Neural cell (in vitro differentiated cells): ENCODE results near the gene FANCG. TPM values are rescaled to one million over a fixed set of nuclear protein-coding genes. Genes with fewer than 3 reads are reported as not detected.

Experiments
- H2AFZ ChIP-seq: fragments of 200-600, 300-800 bp; sonication (generic), shearing (Covaris generic); 2 replicates; pipeline ENCODE4 v1.6.0; 2014; ENCODE audit warnings: low read depth, mild to moderate bottlenecking, antibody characterized with exemption, low read length, moderate library complexity
- H3F3A ChIP-seq: fragments of 200-600 bp; shearing (Covaris generic); 2 replicates; pipeline ENCODE4 v1.6.1; 2016; ENCODE audit warnings: mild to moderate bottlenecking, moderate library complexity, mixed read lengths, antibody characterized with exemption, low read length; ENCODE audit not compliant: insufficient read depth, poor library complexity, severe bottlenecking
- H3K27ac ChIP-seq: fragments of 200-600, 300-800 bp; sonication (generic), shearing (Covaris generic); 2 replicates; pipeline ENCODE4 v1.5.1; 2014; ENCODE audit warnings: mild to moderate bottlenecking, low read length, moderate library complexity
- H3K27me3 ChIP-seq: fragments of 300-800, 200-600 bp; sonication (generic), shearing (Covaris generic); 2 replicates; pipeline ENCODE4 v1.6.0; 2014; ENCODE audit warnings: mild to moderate bottlenecking, low read depth, low read length, moderate library complexity; ENCODE audit not compliant: insufficient read depth
- H3K36me3 ChIP-seq: fragments of 300-800, 200-600 bp; sonication (generic), shearing (Covaris generic); 2 replicates; pipeline ENCODE4 v1.5.1; 2014; ENCODE audit warnings: mild to moderate bottlenecking, antibody characterized with exemption, low read length, moderate library complexity; ENCODE audit not compliant: insufficient read depth
- H3K4me2 ChIP-seq: fragments of 300-800, 200-600 bp; sonication (generic), shearing (Covaris generic); 2 replicates; pipeline ENCODE4 v1.6.0; 2014; ENCODE audit warnings: mild to moderate bottlenecking, low read length
- H3K4me3 ChIP-seq: fragments of 300-800, 200-600 bp; sonication (generic), shearing (Covaris generic); 2 replicates; pipeline ENCODE4 v1.5.1; 2014; ENCODE audit warnings: mild to moderate bottlenecking, low read length, moderate library complexity
- H3K79me2 ChIP-seq: fragments of 200-600 bp; shearing (Covaris generic); replicated peaks from 2 replicates; pipeline ENCODE4 v1.6.0; 2014; ENCODE audit warnings: mild to moderate bottlenecking, low read length, moderate library complexity; ENCODE audit not compliant: insufficient read depth
- H3K9ac ChIP-seq: fragments of 300-800, 200-600 bp; sonication (generic), shearing (Covaris generic); 2 replicates; pipeline ENCODE4 v1.6.1; 2016; ENCODE audit warnings: mild to moderate bottlenecking, low read length, mixed read lengths
- H3K9me2 ChIP-seq: fragments of 200-600 bp; shearing (Covaris generic); 2 replicates; pipeline ENCODE4 v1.6.1; 2016; ENCODE audit warnings: mild to moderate bottlenecking, low read length, mixed read lengths; ENCODE audit not compliant: insufficient read depth
- H3K9me3 ChIP-seq: fragments of 200-600, 300-800 bp; sonication (generic), shearing (Covaris generic); 2 replicates; pipeline ENCODE4 v1.6.1; 2016; ENCODE audit warnings: mild to moderate bottlenecking, mixed run types, low read length, moderate library complexity, mixed read lengths
- H4K20me1 ChIP-seq: fragments of 200-600 bp; shearing (Covaris generic); 2 replicates; pipeline ENCODE4 v1.6.1; 2016; ENCODE audit warnings: mild to moderate bottlenecking, mixed run types; ENCODE audit not compliant: insufficient read depth
- EP300 ChIP-seq: fragments of 450-650 bp; conservative IDR thresholded peaks from 2 replicates; pipeline ENCODE4 v1.6.1; 2014; ENCODE audit warnings: antibody characterized with exemption, mild to moderate bottlenecking, moderate library complexity; ENCODE audit not compliant: poor library complexity, severe bottlenecking
- EZH2 ChIP-seq: fragments of 200-600, 300-800 bp; shearing (Covaris generic), sonication (generic); IDR thresholded peaks from 2 replicates; pipeline ENCODE4 v1.6.1; 2014; ENCODE audit warnings: antibody characterized with exemption, low read length, borderline replicate concordance, mild to moderate bottlenecking; ENCODE audit not compliant: insufficient read depth, poor library complexity, severe bottlenecking
- MXI1 ChIP-seq: fragments of 450-650 bp; conservative IDR thresholded peaks from 2 replicates; pipeline ENCODE4 v1.6.1; 2014; ENCODE audit warnings: antibody characterized with exemption, mild to moderate bottlenecking; ENCODE audit not compliant: poor library complexity, severe bottlenecking
- POLR2AphosphoS5 ChIP-seq: IDR thresholded peaks from 2 replicates; pipeline ENCODE4 v1.6.1; 2012
- RAD21 ChIP-seq: fragments of 450-650 bp; conservative IDR thresholded peaks from 2 replicates; pipeline ENCODE4 v1.6.1; 2014; ENCODE audit warnings: antibody characterized with exemption, mild to moderate bottlenecking, moderate library complexity
- SMC3 ChIP-seq: fragments of 450-650 bp; conservative IDR thresholded peaks from 2 replicates; pipeline ENCODE4 v1.6.1; 2014; ENCODE audit warnings: antibody characterized with exemption, mild to moderate bottlenecking, moderate library complexity; ENCODE audit not compliant: poor library complexity
- TAF1 ChIP-seq: IDR thresholded peaks from 2 replicates; pipeline ENCODE4 v1.6.1; 2012; ENCODE audit warnings: low read depth
- polyA plus RNA-seq: library from polyadenylated mRNA; depleted of rRNA; stranded (reverse); fragments of >200 nt; gene quantifications from 2 replicates; pipeline ENCODE4 v1.2.3, GENCODE V29; 2014
- TF ChIP-seq, protein P1 (sequence below): IDR thresholded peaks from 2 replicates; pipeline ENCODE4 v1.6.1; 2012; ENCODE audit warnings: borderline replicate concordance
- TF ChIP-seq, protein P2 (sequence below): fragments of 450-650 bp; IDR thresholded peaks from 2 replicates; pipeline ENCODE4 v1.5.1; 2014; ENCODE audit warnings: antibody characterized with exemption, mild to moderate bottlenecking, moderate library complexity; ENCODE audit not compliant: poor library complexity, severe bottlenecking

Gene FANCG
- polyA plus RNA-seq, 1 donor from 2014 or later: 56.0 TPM

DNA sequence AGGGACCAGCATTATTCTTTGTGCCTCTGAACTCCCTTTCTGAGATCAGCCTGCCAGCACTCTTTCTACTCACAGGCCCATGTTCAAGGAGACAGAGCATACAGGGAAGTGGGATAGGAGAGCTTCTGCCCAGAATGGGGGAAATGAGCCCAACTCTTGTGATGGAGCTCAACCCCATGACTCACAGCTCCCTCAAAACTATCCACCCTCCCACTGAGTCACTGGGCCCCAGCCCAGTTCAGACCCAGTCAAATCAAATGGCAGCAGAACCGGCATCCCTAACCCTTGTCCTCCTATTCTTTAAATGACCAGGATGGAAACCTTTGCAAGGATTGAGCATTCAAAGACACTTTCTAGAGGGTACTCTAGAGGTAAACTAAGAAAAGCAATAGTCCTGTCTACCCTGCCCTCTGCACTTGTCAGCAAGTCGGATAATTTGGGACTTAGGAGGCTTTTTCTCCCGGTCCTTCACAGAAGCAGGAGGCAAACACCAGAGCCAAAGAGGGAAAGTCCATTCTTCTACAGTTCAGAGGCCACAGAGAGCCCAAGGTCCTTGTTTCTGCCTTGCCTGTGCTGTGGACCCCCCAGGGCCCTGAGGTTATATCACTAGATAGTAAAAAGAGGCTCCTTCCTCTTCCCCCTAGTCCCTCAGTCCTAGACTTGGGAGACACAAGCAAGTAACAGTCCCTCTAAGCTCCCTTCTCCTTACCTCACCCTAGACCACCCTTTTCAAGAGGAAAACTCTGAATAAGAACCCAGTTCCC, 32.7 kb upstream of the FANCG start:
- no peaks in the 10 kb centered on the region for H3K9me2 ChIP-seq
- H3K27ac ChIP-seq: peak overlapping the region; percentile 73
- H3K9ac ChIP-seq: peak overlapping the region; percentile 46
- TF ChIP-seq SMC3: no peak
- TF ChIP-seq TAF1: no peak
- TF ChIP-seq POLR2AphosphoS5: no peak
- no peak for TF ChIP-seq EP300
- TF ChIP-seq EZH2: no peak
- TF ChIP-seq RAD21: no peak
- TF ChIP-seq, protein P1, sequence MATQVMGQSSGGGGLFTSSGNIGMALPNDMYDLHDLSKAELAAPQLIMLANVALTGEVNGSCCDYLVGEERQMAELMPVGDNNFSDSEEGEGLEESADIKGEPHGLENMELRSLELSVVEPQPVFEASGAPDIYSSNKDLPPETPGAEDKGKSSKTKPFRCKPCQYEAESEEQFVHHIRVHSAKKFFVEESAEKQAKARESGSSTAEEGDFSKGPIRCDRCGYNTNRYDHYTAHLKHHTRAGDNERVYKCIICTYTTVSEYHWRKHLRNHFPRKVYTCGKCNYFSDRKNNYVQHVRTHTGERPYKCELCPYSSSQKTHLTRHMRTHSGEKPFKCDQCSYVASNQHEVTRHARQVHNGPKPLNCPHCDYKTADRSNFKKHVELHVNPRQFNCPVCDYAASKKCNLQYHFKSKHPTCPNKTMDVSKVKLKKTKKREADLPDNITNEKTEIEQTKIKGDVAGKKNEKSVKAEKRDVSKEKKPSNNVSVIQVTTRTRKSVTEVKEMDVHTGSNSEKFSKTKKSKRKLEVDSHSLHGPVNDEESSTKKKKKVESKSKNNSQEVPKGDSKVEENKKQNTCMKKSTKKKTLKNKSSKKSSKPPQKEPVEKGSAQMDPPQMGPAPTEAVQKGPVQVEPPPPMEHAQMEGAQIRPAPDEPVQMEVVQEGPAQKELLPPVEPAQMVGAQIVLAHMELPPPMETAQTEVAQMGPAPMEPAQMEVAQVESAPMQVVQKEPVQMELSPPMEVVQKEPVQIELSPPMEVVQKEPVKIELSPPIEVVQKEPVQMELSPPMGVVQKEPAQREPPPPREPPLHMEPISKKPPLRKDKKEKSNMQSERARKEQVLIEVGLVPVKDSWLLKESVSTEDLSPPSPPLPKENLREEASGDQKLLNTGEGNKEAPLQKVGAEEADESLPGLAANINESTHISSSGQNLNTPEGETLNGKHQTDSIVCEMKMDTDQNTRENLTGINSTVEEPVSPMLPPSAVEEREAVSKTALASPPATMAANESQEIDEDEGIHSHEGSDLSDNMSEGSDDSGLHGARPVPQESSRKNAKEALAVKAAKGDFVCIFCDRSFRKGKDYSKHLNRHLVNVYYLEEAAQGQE: no peak
- no peak for TF ChIP-seq MXI1
- TF ChIP-seq, protein P2, sequence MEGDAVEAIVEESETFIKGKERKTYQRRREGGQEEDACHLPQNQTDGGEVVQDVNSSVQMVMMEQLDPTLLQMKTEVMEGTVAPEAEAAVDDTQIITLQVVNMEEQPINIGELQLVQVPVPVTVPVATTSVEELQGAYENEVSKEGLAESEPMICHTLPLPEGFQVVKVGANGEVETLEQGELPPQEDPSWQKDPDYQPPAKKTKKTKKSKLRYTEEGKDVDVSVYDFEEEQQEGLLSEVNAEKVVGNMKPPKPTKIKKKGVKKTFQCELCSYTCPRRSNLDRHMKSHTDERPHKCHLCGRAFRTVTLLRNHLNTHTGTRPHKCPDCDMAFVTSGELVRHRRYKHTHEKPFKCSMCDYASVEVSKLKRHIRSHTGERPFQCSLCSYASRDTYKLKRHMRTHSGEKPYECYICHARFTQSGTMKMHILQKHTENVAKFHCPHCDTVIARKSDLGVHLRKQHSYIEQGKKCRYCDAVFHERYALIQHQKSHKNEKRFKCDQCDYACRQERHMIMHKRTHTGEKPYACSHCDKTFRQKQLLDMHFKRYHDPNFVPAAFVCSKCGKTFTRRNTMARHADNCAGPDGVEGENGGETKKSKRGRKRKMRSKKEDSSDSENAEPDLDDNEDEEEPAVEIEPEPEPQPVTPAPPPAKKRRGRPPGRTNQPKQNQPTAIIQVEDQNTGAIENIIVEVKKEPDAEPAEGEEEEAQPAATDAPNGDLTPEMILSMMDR: no peak
- H3K36me3 ChIP-seq: no peaks in the 10 kb centered on the region
- H4K20me1 ChIP-seq: no peaks in the 10 kb centered on the region
- H3K79me2 ChIP-seq: peaks cover 45% of the 10 kb centered on the region
- H2AFZ ChIP-seq: no peak overlapping the region
- H3K27me3 ChIP-seq: no peaks in the 10 kb centered on the region
- peak overlapping the region; percentile 97 for H3K4me3 ChIP-seq
- H3K9me3 ChIP-seq: no peaks in the 10 kb centered on the region
- H3K4me2 ChIP-seq: peak overlapping the region; percentile 75
- peaks cover 6% of the 10 kb centered on the region for H3F3A ChIP-seq

DNA sequence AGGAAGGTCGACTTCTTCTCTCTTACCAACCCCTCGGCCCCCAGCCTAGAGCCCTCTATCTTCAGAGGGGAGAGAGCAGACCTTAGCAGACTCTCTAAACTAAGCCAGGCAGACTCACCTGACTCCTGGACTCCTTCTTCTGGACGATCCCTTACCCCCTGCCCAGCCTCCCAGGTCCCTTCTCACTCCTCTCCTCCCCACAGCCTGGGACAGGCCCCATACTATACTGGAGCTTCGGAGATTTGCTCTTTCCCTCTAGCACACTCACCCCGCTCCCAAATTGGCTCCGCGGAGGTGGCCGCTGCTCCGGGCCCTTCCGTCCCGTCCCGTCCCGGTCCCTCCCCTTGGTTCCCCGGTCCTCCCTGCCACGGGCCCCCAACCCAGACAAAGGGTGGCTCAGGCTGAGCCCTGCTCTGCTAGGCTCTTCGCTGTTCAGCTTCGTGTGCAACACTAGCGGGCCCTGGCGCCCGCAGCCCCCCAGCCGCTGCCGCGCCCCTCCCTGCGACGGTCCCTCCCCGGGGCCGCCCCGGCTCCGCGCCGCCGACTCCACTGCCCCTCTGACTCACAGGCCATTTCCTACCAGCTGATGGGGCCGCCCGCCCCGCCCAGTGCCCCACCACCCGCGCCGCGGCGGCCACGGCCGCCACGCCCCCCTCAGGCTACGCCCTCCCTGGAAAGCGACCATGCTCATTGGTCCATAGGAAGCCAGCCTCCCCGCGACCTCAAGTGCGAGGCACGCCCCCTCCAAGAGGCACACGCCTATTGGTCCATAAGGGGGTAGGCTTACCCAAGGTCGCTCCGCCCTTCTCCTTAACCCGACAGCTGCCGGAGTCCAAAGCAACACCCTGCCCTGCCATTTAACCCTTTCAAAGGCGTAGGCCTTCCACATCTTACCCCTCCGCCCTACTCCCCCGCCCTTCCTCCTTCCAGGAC, 31.5 kb upstream of the FANCG start:
- Histone ChIP-seq H3F3A (peaks cover 6% of the 10 kb centered on the region), H4K20me1 (no peaks in the 10 kb centered on the region), H3K4me2 (peak overlapping the region; percentile 98), H3K27ac (peak overlapping the region; percentile 83), H3K4me3 (peak overlapping the region; percentile 97), H2AFZ (peak overlapping the region; percentile 66), H3K27me3 (no peaks in the 10 kb centered on the region), H3K9ac (peak overlapping the region; percentile 95), H3K9me3 (no peaks in the 10 kb centered on the region), H3K79me2 (peaks cover 45% of the 10 kb centered on the region), H3K9me2 (no peaks in the 10 kb centered on the region), H3K36me3 (no peaks in the 10 kb centered on the region)
- TF ChIP-seq MXI1: peak; percentile 58
- TF ChIP-seq, protein P1: peak; percentile 44
- no peak for TF ChIP-seq RAD21
- peak; percentile 83 for TF ChIP-seq POLR2AphosphoS5
- TF ChIP-seq, protein P2: no peak
